HG03354 (cell line): Measurements from ENCODE around the gene RNF133.

ENCODE experiments used
- ATAC-seq: cut with Tn5 transposase; IDR thresholded peaks from one replicate; pipeline ENCODE4 v1.9.1; 2021; ENCODE audit warnings: mild to moderate bottlenecking; ENCODE audit not compliant: unreplicated experiment, poor library complexity, severe bottlenecking

The RNF133 gene

GRCh38 chr7:122652876-122653275 lies 46.0 kb downstream of the RNF133 start:
- no peak for ATAC-seq

GRCh38 chr7:122651451-122651850 lies 47.5 kb downstream of the RNF133 start:
- no peak for ATAC-seq
